OCI-LY1 (cell line): ENCODE data around the gene SLC17A9.
A peak's percentile ranks its signal among the peaks of the same experiment; 100 is the strongest.

ENCODE experiments used
- H2AFZ ChIP-seq: fragments of 200-600 bp; sonication (generic), shearing (Covaris generic); 2 replicates; pipeline ENCODE4 v1.6.0; 2014; ENCODE audit warnings: antibody characterized with exemption, mild to moderate bottlenecking, low read length
- H3F3A ChIP-seq: fragments of 200-600 bp; sonication (generic), shearing (Covaris generic); 2 replicates; pipeline ENCODE4 v1.6.0; 2014; ENCODE audit warnings: mild to moderate bottlenecking, antibody characterized with exemption, low read length, moderate library complexity; ENCODE audit not compliant: insufficient read depth
- H3K27ac ChIP-seq: fragments of 200-600 bp; sonication (generic); 2 replicates; pipeline ENCODE4 v1.5.1; 2014; ENCODE audit warnings: low read length, mixed run types, mild to moderate bottlenecking, low read depth; ENCODE audit not compliant: poor library complexity, severe bottlenecking
- H3K27me3 ChIP-seq: fragments of 200-600 bp; sonication (generic); 2 replicates; pipeline ENCODE4 v1.6.0; 2014; ENCODE audit warnings: antibody characterized with exemption, mild to moderate bottlenecking, low read length, moderate library complexity; ENCODE audit not compliant: insufficient read depth
- H3K36me3 ChIP-seq: fragments of 200-600 bp; sonication (generic); 2 replicates; pipeline ENCODE4 v1.6.1; 2014; ENCODE audit warnings: mild to moderate bottlenecking, antibody characterized with exemption, low read length, moderate library complexity, mixed read lengths; ENCODE audit not compliant: insufficient read depth
- H3K4me1 ChIP-seq: fragments of 200-600 bp; sonication (generic); 2 replicates; pipeline ENCODE4 v1.5.1; 2014; ENCODE audit warnings: mild to moderate bottlenecking, low read length, moderate library complexity; ENCODE audit not compliant: insufficient read depth, severe bottlenecking
- H3K4me2 ChIP-seq: fragments of 200-600 bp; sonication (generic), shearing (Covaris generic); 2 replicates; pipeline ENCODE4 v1.6.1; 2014; ENCODE audit warnings: low read length
- H3K4me3 ChIP-seq: fragments of 200-600 bp; sonication (generic); 2 replicates; pipeline ENCODE4 v1.5.1; 2014; ENCODE audit warnings: low read length, low read depth, mild to moderate bottlenecking, mixed read lengths; ENCODE audit not compliant: poor library complexity, severe bottlenecking
- H3K79me2 ChIP-seq: fragments of 200-600 bp; shearing (Covaris generic); 2 replicates; pipeline ENCODE4 v1.6.1; 2016; ENCODE audit warnings: mixed run types, low read length, mixed read lengths; ENCODE audit not compliant: insufficient read depth
- H3K9ac ChIP-seq: fragments of 200-600 bp; sonication (generic), shearing (Covaris generic); 2 replicates; pipeline ENCODE4 v1.6.1; 2014; ENCODE audit warnings: mild to moderate bottlenecking, low read length, mixed read lengths
- H3K9me2 ChIP-seq: fragments of 200-600 bp; sonication (generic), shearing (Covaris generic); 2 replicates; pipeline ENCODE4 v1.6.1; 2014; ENCODE audit warnings: low read depth, mild to moderate bottlenecking, low read length, mixed read lengths
- H3K9me3 ChIP-seq: fragments of 200-600 bp; shearing (Covaris generic); 2 replicates; pipeline ENCODE4 v1.6.1; 2014; ENCODE audit warnings: low read length, mixed read lengths
- H4K20me1 ChIP-seq: fragments of 200-600 bp; sonication (generic), shearing (Covaris generic); 2 replicates; pipeline ENCODE4 v1.6.0; 2016; ENCODE audit warnings: mild to moderate bottlenecking, low read length; ENCODE audit not compliant: insufficient read depth
- CTCF ChIP-seq: fragments of 200-600 bp; sonication (generic), shearing (Covaris generic); IDR thresholded peaks from 2 replicates; pipeline ENCODE4 v1.5.1; 2017; ENCODE audit warnings: mild to moderate bottlenecking, antibody characterized with exemption, low read length, moderate library complexity, mixed read lengths
- EZH2 ChIP-seq: fragments of 200-600 bp; sonication (generic), shearing (Covaris generic); IDR thresholded peaks from 2 replicates; pipeline ENCODE4 v1.8.0; 2017; ENCODE audit warnings: borderline replicate concordance, mixed run types, mild to moderate bottlenecking, antibody characterized with exemption, low read length, moderate library complexity, mixed read lengths

Gene SLC17A9

GRCh38 chr20:62951896-62952372 lies 575 bp upstream of the SLC17A9 start:
- Histone ChIP-seq H3F3A (no peaks in the 10 kb centered on the region), H2AFZ (no peak overlapping the region), H4K20me1 (no peaks in the 10 kb centered on the region), H3K4me3 (peak overlapping the region; percentile 64), H3K79me2 (no peaks in the 10 kb centered on the region), H3K9me3 (0 out of 2 replicates have a peak, but pooled peaks cover 2% of the 10 kb centered on the region), H3K4me1 (peaks cover 29% of the 10 kb centered on the region), H3K9me2 (no peaks in the 10 kb centered on the region), H3K27ac (peak overlapping the region; percentile 44), H3K27me3 (no peaks in the 10 kb centered on the region), H3K9ac (peak overlapping the region; percentile 20; the same call in 1 of the 2 replicates), H3K36me3 (peaks cover 39% of the 10 kb centered on the region), H3K4me2 (peak overlapping the region; percentile 74)
- TF ChIP-seq CTCF: no peak
- TF ChIP-seq EZH2: no peak

- peak overlapping the region; percentile 89 for H3K27ac ChIP-seq
- H3K9ac ChIP-seq: peak overlapping the region; percentile 67
Measured at GRCh38 chr20:62952968-62953838, 694 bp downstream of the SLC17A9 start.

More at GRCh38 chr20:62952968-62953838, 694 bp downstream of the SLC17A9 start:
- TF ChIP-seq EZH2 (no peak), CTCF (no peak)
- H3K36me3 ChIP-seq: peaks cover 37% of the 10 kb centered on the region
- no peak overlapping the region for H2AFZ ChIP-seq
- H3K4me1 ChIP-seq: peaks cover 29% of the 10 kb centered on the region
- H3F3A ChIP-seq: no peaks in the 10 kb centered on the region
- no peaks in the 10 kb centered on the region for H3K79me2 ChIP-seq
- H3K9me3 ChIP-seq: 0 out of 2 replicates have a peak, but pooled peaks cover 2% of the 10 kb centered on the region
- H3K4me2 ChIP-seq: peak overlapping the region; percentile 74
- no peaks in the 10 kb centered on the region for H3K9me2 ChIP-seq
- H3K4me3 ChIP-seq: peak overlapping the region; percentile 64
- H4K20me1 ChIP-seq: no peaks in the 10 kb centered on the region
- no peaks in the 10 kb centered on the region for H3K27me3 ChIP-seq
